WTC11 (cell line): Measurements from ENCODE around the gene OR8A1. TPM values are rescaled to one million over a fixed set of nuclear protein-coding genes. Genes with fewer than 3 reads are reported as not detected.

Source experiments
- ATAC-seq: fragments of 200-7000 bp; cut with Tn5 transposase; 2 replicates; pipeline ENCODE4 v1.10.0; 2021; ENCODE audit warnings: mild to moderate bottlenecking, moderate library complexity
- CTCF ChIA-PET: fragments of 300-600 bp; sonication (Branson Sonifier 250); formaldehyde crosslinking; loops from one replicate; lab custom pipeline; 2021; ENCODE audit warnings: antibody characterized with exemption; lab: Charles Lee
- POLR2A ChIA-PET: fragments of 350-600 bp; sonication (Branson Sonifier 250); formaldehyde crosslinking; loops from one replicate; lab custom pipeline; 2021; ENCODE audit warnings: antibody characterized with exemption; lab: Charles Lee
- DNase-seq: peaks from one replicate; pipeline ENCODE4 v3.0.0; 2021; ENCODE audit warnings: low spot score
- H3K27ac Mint-ChIP-seq: 2 replicates; pipeline ENCODE4 v1.8.0; 2021; ENCODE audit warnings: mixed read lengths
- H3K27me3 Mint-ChIP-seq: 2 replicates; pipeline ENCODE4 v1.8.0; 2021; ENCODE audit warnings: low read depth, mild to moderate bottlenecking, moderate library complexity, mixed read lengths
- H3K36me3 Mint-ChIP-seq: 2 replicates; pipeline ENCODE4 v1.8.0; 2021; ENCODE audit warnings: mixed read lengths
- H3K4me1 Mint-ChIP-seq: 2 replicates; pipeline ENCODE4 v1.8.0; 2022; ENCODE audit warnings: mixed read lengths
- H3K4me3 Mint-ChIP-seq: 2 replicates; pipeline ENCODE4 v1.8.0; 2021; ENCODE audit warnings: mild to moderate bottlenecking, moderate library complexity, mixed read lengths
- H3K9me3 Mint-ChIP-seq: 2 replicates; pipeline ENCODE4 v1.8.0; 2021; ENCODE audit warnings: mixed read lengths
- ATF2 ChIP-seq: sonication (generic); formaldehyde crosslinking; IDR thresholded peaks from 2 replicates; pipeline ENCODE4 v1.8.1; 2022; ENCODE audit warnings: low read depth, missing genetic modification reagents, borderline replicate concordance
- CDX4 ChIP-seq: fragments of 250-450 bp; sonication (Bioruptor Pico); IDR thresholded peaks from 2 replicates; pipeline ENCODE4 v1.9.0; 2021; ENCODE audit warnings: moderate library complexity, mild to moderate bottlenecking, inconsistent platforms, borderline replicate concordance
- EMX1 ChIP-seq: fragments of 250-450 bp; sonication (Bioruptor Pico); IDR thresholded peaks from 2 replicates; pipeline ENCODE4 v1.8.0; 2021; ENCODE audit warnings: mild to moderate bottlenecking
- ERG ChIP-seq: fragments of 250-450 bp; sonication (Bioruptor Pico); IDR thresholded peaks from 2 replicates; pipeline ENCODE4 v1.8.0; 2021; ENCODE audit warnings: mild to moderate bottlenecking
- ETV6 ChIP-seq: sonication (generic); formaldehyde crosslinking; IDR thresholded peaks from 2 replicates; pipeline ENCODE4 v1.8.1; 2022; ENCODE audit warnings: mild to moderate bottlenecking, missing genetic modification reagents
- GABPB1 ChIP-seq: sonication (generic); formaldehyde crosslinking; IDR thresholded peaks from 2 replicates; pipeline ENCODE4 v1.8.1; 2023; ENCODE audit warnings: mild to moderate bottlenecking, missing genetic modification reagents
- GRHL2 ChIP-seq: fragments of 250-450 bp; sonication (Bioruptor Pico); IDR thresholded peaks from 2 replicates; pipeline ENCODE4 v1.8.0; 2022; ENCODE audit warnings: mild to moderate bottlenecking, moderate library complexity; ENCODE audit not compliant: insufficient replicate concordance, severe bottlenecking
- MXD4 ChIP-seq: fragments of 250-450 bp; sonication (Bioruptor Pico); IDR thresholded peaks from 2 replicates; pipeline ENCODE4 v1.8.0; 2021; ENCODE audit warnings: mild to moderate bottlenecking, moderate library complexity, borderline replicate concordance
- SMAD4 ChIP-seq: sonication (generic); formaldehyde crosslinking; IDR thresholded peaks from 2 replicates; pipeline ENCODE4 v1.8.0; 2022; ENCODE audit warnings: mild to moderate bottlenecking, missing genetic modification reagents
- SP1 ChIP-seq: sonication (generic); formaldehyde crosslinking; conservative IDR thresholded peaks from 2 replicates; pipeline ENCODE4 v1.8.1; 2022; ENCODE audit warnings: missing genetic modification reagents
- ZNF396 ChIP-seq: fragments of 250-450 bp; sonication (Bioruptor Pico); IDR thresholded peaks from 2 replicates; pipeline ENCODE4 v1.8.0; 2021; ENCODE audit warnings: mild to moderate bottlenecking, moderate library complexity, borderline replicate concordance
- ZNF423 ChIP-seq: fragments of 250-450 bp; sonication (Bioruptor Pico); IDR thresholded peaks from 2 replicates; pipeline ENCODE4 v2.1.2; 2022; ENCODE audit warnings: mild to moderate bottlenecking, moderate library complexity
- ZNF512 ChIP-seq: sonication (generic); formaldehyde crosslinking; IDR thresholded peaks from 2 replicates; pipeline ENCODE4 v1.8.1; 2022; ENCODE audit warnings: missing genetic modification reagents, borderline replicate concordance
- ZSCAN18 ChIP-seq: fragments of 250-450 bp; sonication (Bioruptor Pico); IDR thresholded peaks from 2 replicates; pipeline ENCODE4 v2.1.2; 2022; ENCODE audit warnings: mild to moderate bottlenecking, moderate library complexity
- total RNA-seq: library from RNA; stranded (reverse); gene quantifications from 3 replicates; pipeline ENCODE4 v1.2.3, GENCODE V29; 2021
- TF ChIP-seq, protein P1 (sequence below): fragments of 250-450 bp; sonication (Bioruptor Pico); IDR thresholded peaks from 2 replicates; pipeline ENCODE4 v1.9.0; 2021; ENCODE audit warnings: mild to moderate bottlenecking
- TF ChIP-seq, protein P2 (sequence below): sonication (generic); formaldehyde crosslinking; IDR thresholded peaks from 2 replicates; pipeline ENCODE4 v1.8.1; 2022; ENCODE audit warnings: mild to moderate bottlenecking, missing genetic modification reagents, moderate library complexity, borderline replicate concordance

OR8A1 gene
- total RNA-seq, 1 experiment from 2014 or later = not detected

DNA sequence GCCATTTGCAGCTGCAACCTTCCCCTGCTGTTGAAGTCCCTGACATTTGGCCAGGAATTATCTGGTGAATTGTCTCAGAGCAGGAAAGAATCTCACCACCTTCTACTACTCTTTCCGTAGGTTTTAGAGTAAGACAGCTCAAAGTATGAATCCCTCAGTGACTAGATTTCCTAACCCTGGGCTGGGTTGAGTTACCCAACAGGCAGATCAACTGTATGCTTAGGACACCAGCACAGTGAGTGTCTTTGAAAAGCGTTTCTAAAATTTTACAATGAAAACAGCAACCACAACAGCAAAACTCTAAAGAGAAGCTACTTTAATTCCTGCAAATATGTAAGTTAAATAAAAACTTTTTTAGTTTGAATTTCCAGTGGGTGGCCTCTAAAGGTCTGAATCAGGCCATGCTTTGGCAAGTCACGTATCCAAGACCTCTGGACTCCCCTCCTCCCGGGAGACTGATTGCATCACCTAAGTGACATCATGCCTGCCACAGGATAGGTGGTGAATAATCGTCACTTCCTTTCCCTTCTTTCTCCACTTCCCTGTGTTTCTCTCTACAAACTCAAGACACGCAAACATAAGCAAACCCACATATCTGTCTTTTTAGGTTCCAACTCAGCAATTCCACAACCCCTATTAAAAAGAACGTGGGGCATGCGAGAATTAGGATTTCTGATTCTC lies 34.1 kb upstream of the OR8A1 start:
- Mint-ChIP-seq H3K4me1 (peaks cover 8% of the 10 kb centered on the region), H3K27ac (no peak overlapping the region), H3K4me3 (no peak overlapping the region), H3K36me3 (no peaks in the 10 kb centered on the region), H3K9me3 (no peaks in the 10 kb centered on the region), H3K27me3 (no peaks in the 10 kb centered on the region)
- DNase-seq = no peak
- POLR2A ChIA-PET = no interaction called here
- ATAC-seq = no peak
- TF ChIP-seq SP1 (CRISPR knock-in tag) (no peak), ZNF512 (no peak), CDX4 (CRISPR knock-in tag) (no peak), GABPB1 (CRISPR knock-in tag) (0 out of 2 replicates have a peak, but pooled peaks have one; percentile 24)
- CTCF ChIA-PET = interaction anchor here (1.0 to 2.2 kb wide), 6 partner anchors 9 to 122 kb away, joined by 3 to 13 read pairs (median 4); no protein-coding TSS in a partner anchor

- Mint-ChIP-seq H3K9me3 (no peaks in the 10 kb centered on the region), H3K27ac (peak overlapping the region; percentile 64; the same call in 1 of the 2 replicates), H3K27me3 (no peaks in the 10 kb centered on the region), H3K4me1 (peaks cover 8% of the 10 kb centered on the region), H3K4me3 (no peak overlapping the region), H3K36me3 (no peaks in the 10 kb centered on the region)
- ATAC-seq (peak; percentile 100), DNase-seq (peak; percentile 63)
- TF ChIP-seq ZNF423 (CRISPR knock-in tag) (peak; percentile 58; the same call in 1 of the 2 replicates), EMX1 (0 out of 2 replicates have a peak, but pooled peaks have one; percentile 43), MXD4 (CRISPR knock-in tag) (0 out of 2 replicates have a peak, but pooled peaks have one; percentile 12), ERG (CRISPR knock-in tag) (no peak), ETV6 (CRISPR knock-in tag) (peak; percentile 39; the same call in 1 of the 2 replicates), ZNF396 (0 out of 2 replicates have a peak, but pooled peaks have one; percentile 5), SMAD4 (CRISPR knock-in tag) (no peak), ATF2 (CRISPR knock-in tag) (no peak), ZSCAN18 (CRISPR knock-in tag) (0 out of 2 replicates have a peak, but pooled peaks have one; percentile 60), GRHL2 (CRISPR knock-in tag) (no peak)
- TF ChIP-seq, protein P1, sequence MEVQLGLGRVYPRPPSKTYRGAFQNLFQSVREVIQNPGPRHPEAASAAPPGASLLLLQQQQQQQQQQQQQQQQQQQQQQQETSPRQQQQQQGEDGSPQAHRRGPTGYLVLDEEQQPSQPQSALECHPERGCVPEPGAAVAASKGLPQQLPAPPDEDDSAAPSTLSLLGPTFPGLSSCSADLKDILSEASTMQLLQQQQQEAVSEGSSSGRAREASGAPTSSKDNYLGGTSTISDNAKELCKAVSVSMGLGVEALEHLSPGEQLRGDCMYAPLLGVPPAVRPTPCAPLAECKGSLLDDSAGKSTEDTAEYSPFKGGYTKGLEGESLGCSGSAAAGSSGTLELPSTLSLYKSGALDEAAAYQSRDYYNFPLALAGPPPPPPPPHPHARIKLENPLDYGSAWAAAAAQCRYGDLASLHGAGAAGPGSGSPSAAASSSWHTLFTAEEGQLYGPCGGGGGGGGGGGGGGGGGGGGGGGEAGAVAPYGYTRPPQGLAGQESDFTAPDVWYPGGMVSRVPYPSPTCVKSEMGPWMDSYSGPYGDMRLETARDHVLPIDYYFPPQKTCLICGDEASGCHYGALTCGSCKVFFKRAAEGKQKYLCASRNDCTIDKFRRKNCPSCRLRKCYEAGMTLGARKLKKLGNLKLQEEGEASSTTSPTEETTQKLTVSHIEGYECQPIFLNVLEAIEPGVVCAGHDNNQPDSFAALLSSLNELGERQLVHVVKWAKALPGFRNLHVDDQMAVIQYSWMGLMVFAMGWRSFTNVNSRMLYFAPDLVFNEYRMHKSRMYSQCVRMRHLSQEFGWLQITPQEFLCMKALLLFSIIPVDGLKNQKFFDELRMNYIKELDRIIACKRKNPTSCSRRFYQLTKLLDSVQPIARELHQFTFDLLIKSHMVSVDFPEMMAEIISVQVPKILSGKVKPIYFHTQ (CRISPR knock-in tag) = no peak
- TF ChIP-seq, protein P2, sequence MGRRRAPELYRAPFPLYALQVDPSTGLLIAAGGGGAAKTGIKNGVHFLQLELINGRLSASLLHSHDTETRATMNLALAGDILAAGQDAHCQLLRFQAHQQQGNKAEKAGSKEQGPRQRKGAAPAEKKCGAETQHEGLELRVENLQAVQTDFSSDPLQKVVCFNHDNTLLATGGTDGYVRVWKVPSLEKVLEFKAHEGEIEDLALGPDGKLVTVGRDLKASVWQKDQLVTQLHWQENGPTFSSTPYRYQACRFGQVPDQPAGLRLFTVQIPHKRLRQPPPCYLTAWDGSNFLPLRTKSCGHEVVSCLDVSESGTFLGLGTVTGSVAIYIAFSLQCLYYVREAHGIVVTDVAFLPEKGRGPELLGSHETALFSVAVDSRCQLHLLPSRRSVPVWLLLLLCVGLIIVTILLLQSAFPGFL = no peak
- ChIA-PET CTCF (interaction anchor here (0.6 to 2.2 kb wide), 21 partner anchors 8 to 588 kb away, joined by 3 to 13 read pairs (median 4); partner anchors contain the start of gene TBRG1), POLR2A (interaction anchor here (0.7 kb wide), 1 partner anchor 86 kb away, joined by 3 read pairs; the partner anchor contains the start of gene TBRG1)
These were observed 33.3 kb upstream of the OR8A1 start for GRCh38 chr11:124536520-124536919.
